B cell (primary cell): Measurements from ENCODE around the gene LYSMD3. TPM values are rescaled to one million over a fixed set of nuclear protein-coding genes. Genes with fewer than 3 reads are reported as not detected.

ENCODE experiments used
- ATAC-seq: fragments of 200-7000 bp; cut with Tn5 transposase; one replicate; pipeline ENCODE4 v1.10.0; 2021; ENCODE audit warnings: low read depth, mild to moderate bottlenecking, moderate number of reproducible peaks, moderate library complexity
- CTCF ChIA-PET: fragments of 350-600 bp; sonication (Branson Sonifier 250); formaldehyde crosslinking; loops from one replicate; lab custom pipeline; 2021; ENCODE audit warnings: antibody characterized with exemption, inconsistent platforms; lab: Charles Lee
- POLR2A ChIA-PET: fragments of 350-600 bp; sonication (Branson Sonifier 250); formaldehyde crosslinking; loops from one replicate; lab custom pipeline; 2021; ENCODE audit warnings: antibody characterized with exemption; lab: Charles Lee
- DNase-seq: peaks from one replicate; pipeline ENCODE4 v3.0.0; 2013
- H2AFZ ChIP-seq: 2 replicates; pipeline ENCODE4 v1.6.1; 2012; ENCODE audit warnings: mild to moderate bottlenecking, low read depth, low read length; ENCODE audit not compliant: insufficient read depth, poor library complexity, severe bottlenecking
- H3K27ac ChIP-seq, 2 donors: 1 replicate in 1 of 2; 2 replicates in 1 of 2; pipeline ENCODE4 v1.5.1; 2012 to 2013; ENCODE audit warnings: low read length in 2 of 2, mild to moderate bottlenecking in 2 of 2, moderate library complexity in 1 of 2
- H3K27me3 ChIP-seq, 4 experiments: fragments of 200-600 bp in 1 of 4; sonication (generic) in 1 of 4; replicated peaks in 1 of 4; 1 replicate in 2 of 4; 2 replicates in 2 of 4; pipeline versions ENCODE4 v1.6.1 to v1.7.0; 2013 to 2016; ENCODE audit warnings: low read length in 3 of 4, mild to moderate bottlenecking in 2 of 4, mixed read lengths in 1 of 4, moderate library complexity in 1 of 4; ENCODE audit not compliant: insufficient read depth in 4 of 4, control insufficient read depth in 3 of 4; ENCODE audit errors: control extremely low read depth in 1 of 4
- H3K36me3 ChIP-seq, 2 experiments: replicated peaks in 1 of 2; 1 replicate in 1 of 2; 2 replicates in 1 of 2; pipeline versions ENCODE4 v1.6.1 to v1.7.1; 2013; ENCODE audit warnings: low read length in 1 of 2; ENCODE audit not compliant: insufficient read depth in 2 of 2, control insufficient read depth in 1 of 2; ENCODE audit errors: control extremely low read depth in 1 of 2, extremely low read depth in 1 of 2
- H3K4me1 ChIP-seq, 2 donors: fragments of 200-600 bp in 1 of 2; sonication (generic) in 1 of 2; 1 replicate in 1 of 2; 2 replicates in 1 of 2; pipeline versions ENCODE4 v1.5.1 to v1.6.1; 2013 to 2017; ENCODE audit warnings: low read length in 2 of 2; ENCODE audit not compliant: control insufficient read depth in 2 of 2, insufficient read depth in 2 of 2
- H3K4me2 ChIP-seq: replicated peaks from 2 replicates; pipeline ENCODE3; 2012; ENCODE audit warnings: mild to moderate bottlenecking, low read depth, low read length; ENCODE audit not compliant: poor library complexity, severe bottlenecking
- H3K4me3 ChIP-seq, 5 experiments: fragments of 200-600 bp in 1 of 5; sonication (generic) in 1 of 5; 1 replicate in 3 of 5; 2 replicates in 2 of 5; pipeline versions ENCODE4 v1.5.1 to v1.7.0; 2011 to 2016; ENCODE audit warnings: low read length in 4 of 5, mild to moderate bottlenecking in 4 of 5, low read depth in 2 of 5, control low read depth in 1 of 5, moderate library complexity in 1 of 5; ENCODE audit not compliant: insufficient read depth in 1 of 5; ENCODE audit errors: control extremely low read depth in 1 of 5, extremely low read depth in 1 of 5
- H3K79me2 ChIP-seq: fragments of 200-600 bp; sonication (generic); one replicate; pipeline ENCODE4 v1.6.0; 2016; ENCODE audit warnings: low read length; ENCODE audit not compliant: control insufficient read depth, insufficient read depth
- H3K9ac ChIP-seq: fragments of 200-600 bp; sonication (generic); 2 replicates; pipeline ENCODE4 v1.6.1; 2017; ENCODE audit warnings: mild to moderate bottlenecking, low read length, moderate library complexity
- H3K9me3 ChIP-seq, 3 donors: one replicate each; pipeline versions ENCODE4 v1.6.1 to v1.7.1; 2013; ENCODE audit warnings: low read length in 2 of 3; ENCODE audit not compliant: control insufficient read depth in 2 of 3, insufficient read depth in 1 of 3; ENCODE audit errors: control extremely low read depth in 1 of 3
- H4K20me1 ChIP-seq: 2 replicates; pipeline ENCODE4 v1.6.0; 2012; ENCODE audit warnings: mild to moderate bottlenecking, low read length; ENCODE audit not compliant: insufficient read depth, control insufficient read depth, poor library complexity, severe bottlenecking
- H3K27ac Mint-ChIP-seq: one replicate; pipeline ENCODE4 v1.8.0; 2021; ENCODE audit warnings: mixed read lengths
- H3K27me3 Mint-ChIP-seq: one replicate; pipeline ENCODE4 v1.8.0; 2021; ENCODE audit warnings: mixed read lengths
- H3K4me1 Mint-ChIP-seq: one replicate; pipeline ENCODE4 v1.8.0; 2021; ENCODE audit warnings: mixed read lengths
- H3K4me3 Mint-ChIP-seq: one replicate; pipeline ENCODE4 v1.8.0; 2021; ENCODE audit warnings: mixed read lengths
- H3K9me3 Mint-ChIP-seq: one replicate; pipeline ENCODE4 v1.8.0; 2022; ENCODE audit warnings: mixed read lengths; ENCODE audit not compliant: insufficient read depth
- EZH2 ChIP-seq: IDR thresholded peaks from 2 replicates; pipeline ENCODE4 v1.6.1; 2012; ENCODE audit warnings: borderline replicate concordance, low read depth, mild to moderate bottlenecking, moderate library complexity, low read length; ENCODE audit not compliant: insufficient read depth, poor library complexity, severe bottlenecking
- WGBS: methylation state at CpG from one replicate; pipeline ENCODE4 v1.1.5; 2013; ENCODE audit warnings: missing lambda C conversion rate; ENCODE audit not compliant: insufficient coverage; 5-methylcytosine and 5-hydroxymethylcytosine counted together
- intact Hi-C: fragments of 100-400 bp; cut with micrococcal nuclease; formaldehyde crosslinking; loops from one replicate; pipeline ENCODE4 v1.10.0; 2022
- polyA plus RNA-seq: library from polyadenylated mRNA; depleted of rRNA; stranded (reverse); fragments of >200 nt; gene quantifications from 2 replicates; pipeline ENCODE4 v1.2.3, GENCODE V29; 2012
- total RNA-seq, 2 donors: library from RNA; stranded (reverse); fragments of 120-200 nt in 1 of 2; gene quantifications; 1 replicate in 1 of 2; 2 replicates in 1 of 2; pipeline versions ENCODE4 v1.2.3 to v1.2.4, GENCODE V29; 2013 to 2022
- TF ChIP-seq, protein P1 (sequence below): fragments of 200-600 bp; IDR thresholded peaks from one replicate; pipeline ENCODE4 v1.8.0; 2022; ENCODE audit warnings: antibody characterized with exemption, mild to moderate bottlenecking

Gene LYSMD3
- total and polyA plus RNA-seq, 2 donors (not counting 1 experiment from before 2014, with no cell fraction given), result 6.0 to 25.2 TPM

DNA sequence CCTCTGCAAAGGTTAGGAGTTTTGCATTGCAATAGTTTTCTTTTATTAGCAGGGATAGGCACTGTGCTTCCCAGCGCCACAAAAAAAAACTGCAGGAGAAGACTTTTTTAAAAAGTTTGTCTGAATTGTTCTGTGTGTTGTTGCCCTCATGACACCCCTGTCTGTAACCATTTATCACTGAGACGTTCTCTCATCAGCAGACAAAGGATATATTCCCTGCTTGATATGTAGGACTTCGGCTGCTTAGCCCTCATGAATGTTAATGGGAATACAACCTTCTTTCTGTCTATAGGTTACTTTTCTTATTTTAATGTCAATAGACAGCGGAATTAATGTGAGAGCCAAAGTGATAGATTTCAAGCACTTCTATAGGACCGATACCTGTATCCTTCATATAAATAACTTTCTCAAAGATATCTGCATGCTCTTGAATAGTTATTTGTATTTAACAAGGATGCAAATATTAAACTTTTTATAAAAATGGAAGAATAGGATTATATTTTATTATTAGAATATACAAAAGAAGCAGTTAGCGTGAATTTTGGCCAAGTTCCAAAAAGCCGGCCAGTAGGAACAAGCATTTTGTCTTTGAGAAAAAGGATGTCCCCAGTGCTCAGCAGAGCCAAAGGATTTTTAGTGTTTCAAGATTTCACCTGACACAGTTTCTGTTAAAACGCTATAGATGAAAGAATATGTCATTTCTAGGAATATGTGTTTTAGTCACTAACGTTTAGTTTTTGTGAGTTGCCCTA is 1.5 kb upstream of the LYSMD3 start:
- no peak overlapping the region for H3K4me3 ChIP-seq
- no peaks in the 10 kb centered on the region for H3K36me3 ChIP-seq
- peaks cover 32% of the 10 kb centered on the region for H3K4me1 Mint-ChIP-seq
- POLR2A ChIA-PET, result interaction anchor here (2.9 kb wide), 1 partner anchor 121 kb away, joined by 12 read pairs; the partner anchor contains the start of gene CETN3
- ATAC-seq, result no peak
- H3K9ac ChIP-seq, result no peak overlapping the region
- DNase-seq, result no peak
- H2AFZ ChIP-seq, result no peak overlapping the region
- peaks cover 35% of the 10 kb centered on the region for H3K27me3 Mint-ChIP-seq
- no peak overlapping the region for H3K27ac ChIP-seq
- H3K27ac Mint-ChIP-seq, result no peak overlapping the region
- peaks cover 0 to 32% (median 17%) of the 10 kb centered on the region in 4 experiments for H3K27me3 ChIP-seq
- peaks cover 15 to 24% of the 10 kb centered on the region in 2 donors for H3K4me1 ChIP-seq
- CTCF ChIA-PET, result interaction anchor here (0.8 to 3.7 kb wide), 12 partner anchors 21 to 802 kb away, joined by 3 to 68 read pairs (median 6); partner anchors contain the start of genes CETN3, MBLAC2 and POLR3G
- peak overlapping the region; percentile 99 for H3K4me3 Mint-ChIP-seq
- no peak for TF ChIP-seq EZH2
- TF ChIP-seq, protein P1, sequence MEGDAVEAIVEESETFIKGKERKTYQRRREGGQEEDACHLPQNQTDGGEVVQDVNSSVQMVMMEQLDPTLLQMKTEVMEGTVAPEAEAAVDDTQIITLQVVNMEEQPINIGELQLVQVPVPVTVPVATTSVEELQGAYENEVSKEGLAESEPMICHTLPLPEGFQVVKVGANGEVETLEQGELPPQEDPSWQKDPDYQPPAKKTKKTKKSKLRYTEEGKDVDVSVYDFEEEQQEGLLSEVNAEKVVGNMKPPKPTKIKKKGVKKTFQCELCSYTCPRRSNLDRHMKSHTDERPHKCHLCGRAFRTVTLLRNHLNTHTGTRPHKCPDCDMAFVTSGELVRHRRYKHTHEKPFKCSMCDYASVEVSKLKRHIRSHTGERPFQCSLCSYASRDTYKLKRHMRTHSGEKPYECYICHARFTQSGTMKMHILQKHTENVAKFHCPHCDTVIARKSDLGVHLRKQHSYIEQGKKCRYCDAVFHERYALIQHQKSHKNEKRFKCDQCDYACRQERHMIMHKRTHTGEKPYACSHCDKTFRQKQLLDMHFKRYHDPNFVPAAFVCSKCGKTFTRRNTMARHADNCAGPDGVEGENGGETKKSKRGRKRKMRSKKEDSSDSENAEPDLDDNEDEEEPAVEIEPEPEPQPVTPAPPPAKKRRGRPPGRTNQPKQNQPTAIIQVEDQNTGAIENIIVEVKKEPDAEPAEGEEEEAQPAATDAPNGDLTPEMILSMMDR, result no peak
- 100% methylated on average over 2 of the region's 9 CpGs for WGBS
- intact Hi-C loops, result loop anchor here (1.0 kb wide), 1 partner anchor 92 kb away; no protein-coding TSS in a partner anchor
- H3K4me2 ChIP-seq, result no peak overlapping the region
- H3K79me2 ChIP-seq, result peaks cover 33% of the 10 kb centered on the region
- H3K9me3 ChIP-seq, result no peaks in the 10 kb centered on the region
- H4K20me1 ChIP-seq, result peaks cover 5% of the 10 kb centered on the region
- no peaks in the 10 kb centered on the region for H3K9me3 Mint-ChIP-seq
